ENCODE measurements around the gene KLKB1.

Gene KLKB1

GRCh38 chr4:186204103-186204559, 23.2 kb upstream of the KLKB1 start:
- no peak for TF ChIP-seq POLR2A (IDR thresholded peaks at IDR 0.05; ENCODE audit: low read depth, low read length)
- FAIRE-seq (no peak), DNase-seq (ENCODE audit: insufficient read length, low spot score) (no peak)

GRCh38 chr4:186204686-186205085, 22.6 kb upstream of the KLKB1 start:
- no peak for DNase-seq (ENCODE audit: insufficient read length, low spot score)
- no peak for FAIRE-seq
- TF ChIP-seq POLR2A (IDR thresholded peaks at IDR 0.05; ENCODE audit: low read depth, low read length): no peak

GRCh38 chr4:186205156-186205555, 22.2 kb upstream of the KLKB1 start:
- no peak for TF ChIP-seq POLR2A (IDR thresholded peaks at IDR 0.05; ENCODE audit: low read depth, low read length)
- DNase-seq (ENCODE audit: insufficient read length, low spot score) (no peak), FAIRE-seq (no peak)

GRCh38 chr4:186216465-186217024, 10.8 kb upstream of the KLKB1 start:
- DNase-seq (ENCODE audit: insufficient read length, low spot score) (no peak), FAIRE-seq (no peak)
- TF ChIP-seq POLR2A (IDR thresholded peaks at IDR 0.05; ENCODE audit: low read depth, low read length): no peak

GRCh38 chr4:186217733-186218293, 9.5 kb upstream of the KLKB1 start:
- no peak for DNase-seq (ENCODE audit: insufficient read length, low spot score)
- TF ChIP-seq POLR2A (IDR thresholded peaks at IDR 0.05; ENCODE audit: low read depth, low read length): no peak
- FAIRE-seq: no peak

GRCh38 chr4:186221624-186222023, 5.7 kb upstream of the KLKB1 start:
- FAIRE-seq (no peak), DNase-seq (ENCODE audit: insufficient read length, low spot score) (no peak)
- no peak for TF ChIP-seq POLR2A (IDR thresholded peaks at IDR 0.05; ENCODE audit: low read depth, low read length)

- TF ChIP-seq POLR2A (IDR thresholded peaks at IDR 0.05; ENCODE audit: low read depth, low read length): no peak
- no peak for FAIRE-seq
- DNase-seq (ENCODE audit: insufficient read length, low spot score): no peak
These were observed 1.5 kb upstream of the KLKB1 start for GRCh38 chr4:186225848-186226247.

GRCh38 chr4:186226521-186227189, 652 bp upstream of the KLKB1 start:
- TF ChIP-seq POLR2A (IDR thresholded peaks at IDR 0.05; ENCODE audit: low read depth, low read length): no peak

GRCh38 chr4:186227744-186228513, 622 bp downstream of the KLKB1 start:
- no peak for DNase-seq (ENCODE audit: insufficient read length, low spot score)
- FAIRE-seq: no peak
- no peak for TF ChIP-seq POLR2A (IDR thresholded peaks at IDR 0.05; ENCODE audit: low read depth, low read length)

More at GRCh38 chr4:186226521-186227189, 652 bp upstream of the KLKB1 start:
- DNase-seq (ENCODE audit: insufficient read length, low spot score): no peak
- FAIRE-seq: no peak

GRCh38 chr4:186228514-186228894, 1.2 kb downstream of the KLKB1 start:
- TF ChIP-seq POLR2A (IDR thresholded peaks at IDR 0.05; ENCODE audit: low read depth, low read length): no peak
- no peak for DNase-seq (ENCODE audit: insufficient read length, low spot score)
- no peak for FAIRE-seq

GRCh38 chr4:186234367-186234766, 7.1 kb downstream of the KLKB1 start:
- FAIRE-seq: no peak
- TF ChIP-seq POLR2A (IDR thresholded peaks at IDR 0.05; ENCODE audit: low read depth, low read length): no peak

GRCh38 chr4:186236126-186236525, 8.8 kb downstream of the KLKB1 start:
- FAIRE-seq (no peak), DNase-seq (ENCODE audit: insufficient read length, low spot score) (no peak)
- TF ChIP-seq POLR2A (IDR thresholded peaks at IDR 0.05; ENCODE audit: low read depth, low read length): no peak

More at GRCh38 chr4:186234367-186234766, 7.1 kb downstream of the KLKB1 start:
- DNase-seq (ENCODE audit: insufficient read length, low spot score): no peak

- no peak for TF ChIP-seq POLR2A (IDR thresholded peaks at IDR 0.05; ENCODE audit: low read depth, low read length)
- no peak for DNase-seq (ENCODE audit: insufficient read length, low spot score)
- no peak for FAIRE-seq
These were observed 13.1 kb downstream of the KLKB1 start for GRCh38 chr4:186240452-186240847.

- no peak for TF ChIP-seq POLR2A (IDR thresholded peaks at IDR 0.05; ENCODE audit: low read depth, low read length)
- DNase-seq (ENCODE audit: insufficient read length, low spot score) (no peak), FAIRE-seq (no peak)
These were observed 13.7 kb downstream of the KLKB1 start for GRCh38 chr4:186240848-186241491.
